ENCODE data around the gene MPPED1. TPM values are rescaled to one million over a fixed set of nuclear protein-coding genes. Genes with fewer than 3 reads are reported as not detected.

MPPED1 gene
- total RNA-seq, 1 donor from 2014 or later = 1.7 TPM

- H3K27ac Mint-ChIP-seq (ENCODE audit: unreplicated experiment) = no peak overlapping the region
- DNase-seq (ENCODE audit: low read depth, low spot score) = no peak
- no peaks in the 10 kb centered on the region for H3K4me1 Mint-ChIP-seq
- H3K27me3 Mint-ChIP-seq (ENCODE audit: low read depth) = no peaks in the 10 kb centered on the region
- no peaks in the 10 kb centered on the region for H3K9me3 Mint-ChIP-seq
- no peak for TF ChIP-seq CTCF (conservative IDR thresholded peaks at IDR 0.05)
- no peak overlapping the region for H3K4me3 Mint-ChIP-seq
- H3K36me3 Mint-ChIP-seq (ENCODE audit: low read depth) = no peaks in the 10 kb centered on the region
These were observed 117.0 kb downstream of the MPPED1 start for GRCh38 chr22:43528601-43529360.

DNA sequence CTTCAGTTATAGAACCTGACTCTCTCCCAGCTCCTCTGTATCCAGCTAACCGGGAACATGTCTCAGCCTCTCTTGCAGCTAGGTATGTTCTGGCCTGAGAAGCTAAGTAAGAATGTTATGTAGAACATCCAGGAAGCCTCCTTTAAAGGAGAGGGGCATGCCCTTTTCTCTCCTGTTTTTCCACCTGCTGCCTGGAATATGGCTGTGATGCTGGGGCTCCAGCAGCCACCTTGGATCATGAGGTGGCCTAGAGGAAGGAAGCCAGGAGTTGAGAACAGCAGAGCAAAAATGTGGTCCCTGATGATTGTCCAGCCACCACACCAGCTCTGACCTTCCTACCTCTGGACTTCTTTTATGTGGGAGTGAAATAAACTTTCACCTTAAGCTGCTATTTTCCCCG lies 117.6 kb downstream of the MPPED1 start:
- DNase-seq (ENCODE audit: low read depth, low spot score) = no peak
- no peak overlapping the region for H3K27ac Mint-ChIP-seq (ENCODE audit: unreplicated experiment)
- H3K27me3 Mint-ChIP-seq (ENCODE audit: low read depth) = no peaks in the 10 kb centered on the region
- TF ChIP-seq CTCF (conservative IDR thresholded peaks at IDR 0.05) = no peak
- no peak overlapping the region for H3K4me3 Mint-ChIP-seq
- no peaks in the 10 kb centered on the region for H3K9me3 Mint-ChIP-seq
- no peaks in the 10 kb centered on the region for H3K36me3 Mint-ChIP-seq (ENCODE audit: low read depth)
- no peaks in the 10 kb centered on the region for H3K4me1 Mint-ChIP-seq

- Mint-ChIP-seq H3K27me3 (ENCODE audit: low read depth) (no peaks in the 10 kb centered on the region), H3K36me3 (ENCODE audit: low read depth) (no peaks in the 10 kb centered on the region), H3K4me3 (no peak overlapping the region)
These were observed 118.1 kb downstream of the MPPED1 start for GRCh38 chr22:43529934-43530333.

DNA sequence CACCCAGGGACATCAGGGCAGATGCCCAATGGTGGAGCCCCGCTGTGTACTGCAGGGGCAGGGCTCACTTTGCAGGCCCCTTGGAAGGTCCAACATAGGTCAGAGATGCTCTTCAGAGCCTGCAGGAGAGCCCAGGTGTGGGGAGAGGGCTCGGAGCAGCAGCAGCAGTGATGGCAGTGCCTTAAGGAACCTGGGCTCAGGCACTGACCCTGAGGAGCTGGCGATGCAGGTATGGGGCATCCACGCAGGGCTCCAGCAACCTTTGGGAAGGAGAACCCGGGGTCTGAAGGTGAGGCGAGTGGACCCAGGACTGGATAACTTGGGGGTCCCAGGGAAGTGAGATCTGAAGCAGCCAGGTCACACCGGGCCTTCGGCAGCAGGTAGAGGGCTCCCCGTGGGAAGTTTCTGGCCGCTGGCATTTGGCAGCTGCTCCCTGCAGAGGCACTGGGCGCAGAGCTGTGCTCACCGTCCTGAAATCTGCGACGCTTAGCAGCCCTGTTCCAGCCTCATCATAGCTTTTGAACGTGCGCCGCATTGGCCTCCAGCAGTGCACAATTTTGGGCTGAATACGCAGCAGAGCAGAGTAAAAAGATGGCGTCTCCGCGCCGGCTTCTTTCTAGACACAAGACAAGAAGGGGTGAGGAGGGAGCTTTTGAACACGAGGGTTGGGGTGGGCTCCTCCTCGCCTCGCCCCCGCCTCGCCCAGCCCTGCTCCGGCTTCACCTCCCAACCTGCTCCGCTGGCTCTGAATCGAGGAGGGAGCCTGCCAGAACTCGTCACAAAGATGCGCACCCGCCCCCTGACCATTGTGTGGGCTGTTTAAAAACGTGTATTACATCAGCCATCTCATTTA lies 118.8 kb downstream of the MPPED1 start:
- no peaks in the 10 kb centered on the region for H3K9me3 Mint-ChIP-seq
- no peaks in the 10 kb centered on the region for H3K4me1 Mint-ChIP-seq
- no peak overlapping the region for H3K4me3 Mint-ChIP-seq

More at GRCh38 chr22:43529934-43530333, 118.1 kb downstream of the MPPED1 start:
- Mint-ChIP-seq H3K9me3 (no peaks in the 10 kb centered on the region), H3K4me1 (no peaks in the 10 kb centered on the region), H3K27ac (ENCODE audit: unreplicated experiment) (no peak overlapping the region)
- DNase-seq (ENCODE audit: low read depth, low spot score) = no peak
- TF ChIP-seq CTCF (conservative IDR thresholded peaks at IDR 0.05) = no peak

GRCh38 chr22:43531651-43532050 lies 119.8 kb downstream of the MPPED1 start:
- H3K9me3 Mint-ChIP-seq = no peaks in the 10 kb centered on the region
- TF ChIP-seq CTCF (conservative IDR thresholded peaks at IDR 0.05) = no peak
- H3K36me3 Mint-ChIP-seq (ENCODE audit: low read depth) = peaks cover 3% of the 10 kb centered on the region
- H3K27ac Mint-ChIP-seq (ENCODE audit: unreplicated experiment) = no peak overlapping the region
- H3K27me3 Mint-ChIP-seq (ENCODE audit: low read depth) = no peaks in the 10 kb centered on the region
- no peaks in the 10 kb centered on the region for H3K4me1 Mint-ChIP-seq
- DNase-seq (ENCODE audit: low read depth, low spot score) = no peak
- no peak overlapping the region for H3K4me3 Mint-ChIP-seq

More for the DNA sequence above, 118.8 kb downstream of the MPPED1 start:
- Mint-ChIP-seq H3K27ac (ENCODE audit: unreplicated experiment) (peak overlapping the region; percentile 43), H3K27me3 (ENCODE audit: low read depth) (no peaks in the 10 kb centered on the region), H3K36me3 (ENCODE audit: low read depth) (no peaks in the 10 kb centered on the region)
- no peak for DNase-seq (ENCODE audit: low read depth, low spot score)
- no peak for TF ChIP-seq CTCF (conservative IDR thresholded peaks at IDR 0.05)
